H9 (cell line): ENCODE measurements around the gene BICD1. TPM values are rescaled to one million over a fixed set of nuclear protein-coding genes. Genes with fewer than 3 reads are reported as not detected.

Source experiments
- DNase-seq: peaks from one replicate; pipeline ENCODE4 v3.0.0-alpha.2; 2017
- H2AFZ ChIP-seq: one replicate; pipeline ENCODE4 v1.6.1; 2013; ENCODE audit warnings: mild to moderate bottlenecking, low read length, control low read depth, moderate library complexity
- H2AK5ac ChIP-seq: 2 replicates; pipeline ENCODE4 v1.6.1; 2013; ENCODE audit warnings: low read length, control low read depth, mixed read lengths; ENCODE audit not compliant: insufficient read length
- H2BK120ac ChIP-seq: one replicate; pipeline ENCODE4 v1.6.1; 2013; ENCODE audit warnings: low read depth, mild to moderate bottlenecking, low read length, control low read depth, inconsistent platforms; ENCODE audit not compliant: poor library complexity, severe bottlenecking
- H2BK12ac ChIP-seq: 2 replicates; pipeline ENCODE4 v1.6.1; 2013; ENCODE audit warnings: low read length, control low read depth, mixed read lengths, low read depth; ENCODE audit not compliant: insufficient read length
- H2BK15ac ChIP-seq: 2 replicates; pipeline ENCODE4 v1.6.1; 2013; ENCODE audit warnings: low read depth, low read length, control low read depth
- H2BK20ac ChIP-seq: one replicate; pipeline ENCODE4 v1.6.1; 2013; ENCODE audit warnings: low read depth, mild to moderate bottlenecking, low read length, control low read depth, inconsistent platforms; ENCODE audit not compliant: poor library complexity, severe bottlenecking
- H2BK5ac ChIP-seq: 2 replicates; pipeline ENCODE4 v1.6.1; 2013; ENCODE audit warnings: low read length, control low read depth, mixed read lengths; ENCODE audit not compliant: insufficient read length
- H3K14ac ChIP-seq: 2 replicates; pipeline ENCODE4 v1.6.1; 2013; ENCODE audit warnings: low read length, control low read depth; ENCODE audit not compliant: insufficient read depth
- H3K18ac ChIP-seq: 2 replicates; pipeline ENCODE4 v1.6.1; 2013; ENCODE audit warnings: low read depth, mild to moderate bottlenecking, mixed read lengths, low read length, control low read depth; ENCODE audit not compliant: insufficient read length
- H3K23ac ChIP-seq: 2 replicates; pipeline ENCODE4 v1.6.1; 2013; ENCODE audit warnings: low read length, control low read depth, mixed read lengths, low read depth; ENCODE audit not compliant: insufficient read length
- H3K23me2 ChIP-seq: 2 replicates; pipeline ENCODE4 v1.6.1; 2013; ENCODE audit warnings: low read depth, mild to moderate bottlenecking, mixed read lengths, low read length, control low read depth; ENCODE audit not compliant: insufficient read length, poor library complexity, severe bottlenecking
- H3K27ac ChIP-seq: 2 replicates; pipeline ENCODE4 v1.5.1; 2013; ENCODE audit warnings: low read length, control low read depth, mixed read lengths, low read depth; ENCODE audit not compliant: insufficient read length
- H3K27me3 ChIP-seq: 2 replicates; pipeline ENCODE4 v1.6.1; 2013; ENCODE audit warnings: low read length, control low read depth, inconsistent platforms; ENCODE audit not compliant: insufficient read depth
- H3K4ac ChIP-seq: 2 replicates; pipeline ENCODE4 v1.6.1; 2013; ENCODE audit warnings: low read depth, mild to moderate bottlenecking, control low read depth, inconsistent platforms, low read length, moderate library complexity
- H3K4me1 ChIP-seq: 2 replicates; pipeline ENCODE4 v1.6.1; 2013; ENCODE audit warnings: low read length, control low read depth, inconsistent platforms; ENCODE audit not compliant: insufficient read depth
- H3K4me2 ChIP-seq: 2 replicates; pipeline ENCODE4 v1.6.1; 2013; ENCODE audit warnings: low read length, control low read depth, mixed read lengths; ENCODE audit not compliant: insufficient read length, insufficient read depth
- H3K56ac ChIP-seq: 2 replicates; pipeline ENCODE4 v1.6.1; 2013; ENCODE audit warnings: low read depth, mild to moderate bottlenecking, mixed read lengths, low read length, control low read depth; ENCODE audit not compliant: insufficient read length
- H3K79me1 ChIP-seq: 2 replicates; pipeline ENCODE4 v1.6.1; 2013; ENCODE audit warnings: low read depth, mild to moderate bottlenecking, moderate library complexity, low read length, control low read depth, inconsistent platforms; ENCODE audit not compliant: insufficient read depth, poor library complexity, severe bottlenecking
- H3K79me2 ChIP-seq: 2 replicates; pipeline ENCODE4 v1.6.1; 2013; ENCODE audit warnings: low read length, control low read depth, inconsistent platforms; ENCODE audit not compliant: insufficient read depth
- H3K9ac ChIP-seq: 2 replicates; pipeline ENCODE4 v1.6.1; 2013; ENCODE audit warnings: low read length, control low read depth, mixed read lengths; ENCODE audit not compliant: insufficient read length; ENCODE audit errors: extremely low read depth
- H3K9me3 ChIP-seq: one replicate; pipeline ENCODE4 v1.6.1; 2013; ENCODE audit warnings: low read depth, low read length, inconsistent platforms; ENCODE audit not compliant: control insufficient read depth
- H3T11ph ChIP-seq: one replicate; pipeline ENCODE4 v1.6.1; 2013; ENCODE audit warnings: mild to moderate bottlenecking, low read length, control low read depth, inconsistent platforms
- H4K20me1 ChIP-seq: one replicate; pipeline ENCODE4 v1.6.1; 2013; ENCODE audit not compliant: control insufficient read depth, insufficient read length, insufficient read depth
- H4K5ac ChIP-seq: 2 replicates; pipeline ENCODE4 v1.6.1; 2013; ENCODE audit warnings: low read depth, mild to moderate bottlenecking, mixed read lengths, low read length, control low read depth; ENCODE audit not compliant: insufficient read length
- H4K8ac ChIP-seq: replicated peaks from 2 replicates; pipeline ENCODE4 v1.6.1; 2013; ENCODE audit warnings: low read length, control low read depth, mixed read lengths, low read depth; ENCODE audit not compliant: insufficient read length
- H4K91ac ChIP-seq: 2 replicates; pipeline ENCODE4 v1.6.1; 2013; ENCODE audit warnings: low read depth, mild to moderate bottlenecking, moderate library complexity, mixed read lengths, low read length, control low read depth; ENCODE audit not compliant: insufficient read length
- H3K27ac Mint-ChIP-seq, 3 experiments: 2 replicates in 2 of 3; 3 replicates in 1 of 3; pipeline ENCODE4 v1.8.0; 2020 to 2021; ENCODE audit warnings: mixed read lengths in 3 of 3, mild to moderate bottlenecking in 1 of 3, moderate library complexity in 1 of 3
- H3K27me3 Mint-ChIP-seq: 2 replicates; pipeline ENCODE4 v1.8.0; 2021; ENCODE audit warnings: low read depth, mild to moderate bottlenecking, moderate library complexity, mixed read lengths
- H3K36me3 Mint-ChIP-seq, 3 experiments: 2 replicates in 2 of 3; 3 replicates in 1 of 3; pipeline ENCODE4 v1.8.0; 2020 to 2021; ENCODE audit warnings: low read depth in 3 of 3, mixed read lengths in 3 of 3; ENCODE audit not compliant: insufficient read depth in 1 of 3
- H3K4me1 Mint-ChIP-seq, 2 experiments: 2 replicates each; pipeline ENCODE4 v1.8.0; 2020; ENCODE audit warnings: mixed read lengths in 2 of 2
- H3K4me3 Mint-ChIP-seq, 2 experiments: 2 replicates in 1 of 2; 3 replicates in 1 of 2; pipeline ENCODE4 v1.8.0; 2020 to 2021; ENCODE audit warnings: mild to moderate bottlenecking in 2 of 2, mixed read lengths in 2 of 2, moderate library complexity in 1 of 2
- H3K9me3 Mint-ChIP-seq, 2 experiments: 2 replicates in 1 of 2; 3 replicates in 1 of 2; pipeline ENCODE4 v1.8.0; 2020; ENCODE audit warnings: mild to moderate bottlenecking in 2 of 2, mixed read lengths in 2 of 2, moderate library complexity in 1 of 2
- WGBS: extraction: QIAGEN DNeasy Blood & Tissue Kit; methylation state at CpG from one replicate; pipeline ENCODE4 v1.1.7; 2013; ENCODE audit warnings: missing lambda C conversion rate, low lambda C conversion rate, mixed read lengths; ENCODE audit not compliant: insufficient read length; ENCODE audit errors: extremely low coverage; 5-methylcytosine and 5-hydroxymethylcytosine counted together
- total RNA-seq: library from RNA; stranded (reverse); gene quantifications from 2 replicates; pipeline ENCODE4 v1.2.1, GENCODE V29; 2021
- TF ChIP-seq, protein P1 (sequence below): fragments of 200-600 bp; sonication (generic); conservative IDR thresholded peaks from 3 replicates; pipeline ENCODE4 v1.8.0; 2021; ENCODE audit warnings: antibody characterized with exemption, mild to moderate bottlenecking

The BICD1 gene
- total RNA-seq, 1 experiment from 2014 or later: 134 TPM

DNA sequence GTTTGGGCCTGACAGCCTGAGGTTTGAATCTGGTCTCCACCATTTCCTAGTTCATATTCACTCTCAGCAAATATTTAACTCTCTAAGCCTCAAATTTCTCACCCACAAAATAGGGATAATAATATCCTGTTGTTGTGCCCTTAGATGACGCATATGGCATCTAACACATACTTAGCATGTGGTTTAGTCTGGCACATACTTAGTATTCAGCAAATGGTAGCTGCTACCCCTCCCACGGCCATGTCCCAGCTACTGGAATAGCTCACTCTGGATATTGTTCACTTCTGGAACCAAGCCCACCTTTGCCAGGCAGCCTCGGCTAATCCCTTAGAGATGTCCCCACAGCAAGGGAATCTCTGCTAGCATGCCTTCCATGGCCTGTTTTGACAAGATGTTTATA is 53.3 kb downstream of the BICD1 start:
- Histone ChIP-seq H4K8ac (no peak overlapping the region), H3K56ac (no peak overlapping the region), H3K18ac (no peak overlapping the region), H3K27ac (no peak overlapping the region), H2AFZ (no peak overlapping the region), H3K4ac (no peak overlapping the region), H3K23me2 (no peaks in the 10 kb centered on the region), H3K9ac (no peak overlapping the region), H2BK15ac (no peak overlapping the region), H4K91ac (no peak overlapping the region), H3K23ac (no peak overlapping the region), H3K27me3 (no peaks in the 10 kb centered on the region), H2BK120ac (no peak overlapping the region), H4K5ac (no peak overlapping the region), H3K79me2 (peaks cover 3% of the 10 kb centered on the region; the same call in 1 of the 2 replicates), H2AK5ac (no peak overlapping the region), H3K4me2 (no peak overlapping the region), H4K20me1 (no peaks in the 10 kb centered on the region), H3K9me3 (no peaks in the 10 kb centered on the region), H3K14ac (no peak overlapping the region), H2BK12ac (no peak overlapping the region), H2BK20ac (no peak overlapping the region), H3K4me1 (peaks cover 8% of the 10 kb centered on the region; the same call in 1 of the 2 replicates), H3K79me1 (no peaks in the 10 kb centered on the region), H3T11ph (no peak overlapping the region), H2BK5ac (no peak overlapping the region)
- H3K27me3 Mint-ChIP-seq: no peaks in the 10 kb centered on the region
- WGBS: no CpG with 5 or more reads among the region's 3 CpGs
- peaks cover 0 to 32% (median 19%) of the 10 kb centered on the region in 3 experiments; a peak in 6 of 7 replicates for H3K36me3 Mint-ChIP-seq
- TF ChIP-seq, protein P1, sequence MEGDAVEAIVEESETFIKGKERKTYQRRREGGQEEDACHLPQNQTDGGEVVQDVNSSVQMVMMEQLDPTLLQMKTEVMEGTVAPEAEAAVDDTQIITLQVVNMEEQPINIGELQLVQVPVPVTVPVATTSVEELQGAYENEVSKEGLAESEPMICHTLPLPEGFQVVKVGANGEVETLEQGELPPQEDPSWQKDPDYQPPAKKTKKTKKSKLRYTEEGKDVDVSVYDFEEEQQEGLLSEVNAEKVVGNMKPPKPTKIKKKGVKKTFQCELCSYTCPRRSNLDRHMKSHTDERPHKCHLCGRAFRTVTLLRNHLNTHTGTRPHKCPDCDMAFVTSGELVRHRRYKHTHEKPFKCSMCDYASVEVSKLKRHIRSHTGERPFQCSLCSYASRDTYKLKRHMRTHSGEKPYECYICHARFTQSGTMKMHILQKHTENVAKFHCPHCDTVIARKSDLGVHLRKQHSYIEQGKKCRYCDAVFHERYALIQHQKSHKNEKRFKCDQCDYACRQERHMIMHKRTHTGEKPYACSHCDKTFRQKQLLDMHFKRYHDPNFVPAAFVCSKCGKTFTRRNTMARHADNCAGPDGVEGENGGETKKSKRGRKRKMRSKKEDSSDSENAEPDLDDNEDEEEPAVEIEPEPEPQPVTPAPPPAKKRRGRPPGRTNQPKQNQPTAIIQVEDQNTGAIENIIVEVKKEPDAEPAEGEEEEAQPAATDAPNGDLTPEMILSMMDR: no peak
- H3K4me3 Mint-ChIP-seq: no peak overlapping the region
- peak overlapping the region; percentile 45 to 63 (median 56); a peak in 3 of 7 replicates for H3K27ac Mint-ChIP-seq
- H3K9me3 Mint-ChIP-seq: no peaks in the 10 kb centered on the region
- no peak for DNase-seq
- peaks cover 31 to 36% of the 10 kb centered on the region in 2 experiments for H3K4me1 Mint-ChIP-seq
